Measurements from ENCODE around the gene OBSCN.

- TF ChIP-seq, protein P1, sequence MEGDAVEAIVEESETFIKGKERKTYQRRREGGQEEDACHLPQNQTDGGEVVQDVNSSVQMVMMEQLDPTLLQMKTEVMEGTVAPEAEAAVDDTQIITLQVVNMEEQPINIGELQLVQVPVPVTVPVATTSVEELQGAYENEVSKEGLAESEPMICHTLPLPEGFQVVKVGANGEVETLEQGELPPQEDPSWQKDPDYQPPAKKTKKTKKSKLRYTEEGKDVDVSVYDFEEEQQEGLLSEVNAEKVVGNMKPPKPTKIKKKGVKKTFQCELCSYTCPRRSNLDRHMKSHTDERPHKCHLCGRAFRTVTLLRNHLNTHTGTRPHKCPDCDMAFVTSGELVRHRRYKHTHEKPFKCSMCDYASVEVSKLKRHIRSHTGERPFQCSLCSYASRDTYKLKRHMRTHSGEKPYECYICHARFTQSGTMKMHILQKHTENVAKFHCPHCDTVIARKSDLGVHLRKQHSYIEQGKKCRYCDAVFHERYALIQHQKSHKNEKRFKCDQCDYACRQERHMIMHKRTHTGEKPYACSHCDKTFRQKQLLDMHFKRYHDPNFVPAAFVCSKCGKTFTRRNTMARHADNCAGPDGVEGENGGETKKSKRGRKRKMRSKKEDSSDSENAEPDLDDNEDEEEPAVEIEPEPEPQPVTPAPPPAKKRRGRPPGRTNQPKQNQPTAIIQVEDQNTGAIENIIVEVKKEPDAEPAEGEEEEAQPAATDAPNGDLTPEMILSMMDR (conservative IDR thresholded peaks at IDR 0.05), result no peak
- no peak for TF ChIP-seq ZFX (IDR thresholded peaks at IDR 0.05)
Observed at GRCh38 chr1:228180959-228181644, 26.7 kb upstream of the OBSCN start.

Data from C4-2B (cell line).